ENCODE data around the gene PLCH1.

DNA sequence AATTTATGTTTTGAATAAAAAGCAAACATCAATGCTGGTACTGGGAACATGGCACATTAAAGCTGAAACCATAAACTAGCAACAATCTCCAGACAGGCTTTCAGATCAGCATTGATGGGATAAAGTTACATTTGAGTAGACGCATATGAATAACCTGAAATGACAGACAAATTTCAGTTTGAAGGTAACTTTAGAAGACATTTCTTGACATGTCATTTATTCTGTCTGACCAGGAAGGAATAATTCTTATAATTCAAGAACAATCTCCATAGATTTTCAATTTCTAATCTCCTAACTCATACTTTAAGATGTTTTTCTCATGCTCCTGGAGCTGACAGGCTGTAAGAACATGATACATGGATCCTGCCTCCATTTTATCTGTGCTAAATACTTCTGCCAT is 69.8 kb downstream of the PLCH1 start:
- TF ChIP-seq, protein P1, sequence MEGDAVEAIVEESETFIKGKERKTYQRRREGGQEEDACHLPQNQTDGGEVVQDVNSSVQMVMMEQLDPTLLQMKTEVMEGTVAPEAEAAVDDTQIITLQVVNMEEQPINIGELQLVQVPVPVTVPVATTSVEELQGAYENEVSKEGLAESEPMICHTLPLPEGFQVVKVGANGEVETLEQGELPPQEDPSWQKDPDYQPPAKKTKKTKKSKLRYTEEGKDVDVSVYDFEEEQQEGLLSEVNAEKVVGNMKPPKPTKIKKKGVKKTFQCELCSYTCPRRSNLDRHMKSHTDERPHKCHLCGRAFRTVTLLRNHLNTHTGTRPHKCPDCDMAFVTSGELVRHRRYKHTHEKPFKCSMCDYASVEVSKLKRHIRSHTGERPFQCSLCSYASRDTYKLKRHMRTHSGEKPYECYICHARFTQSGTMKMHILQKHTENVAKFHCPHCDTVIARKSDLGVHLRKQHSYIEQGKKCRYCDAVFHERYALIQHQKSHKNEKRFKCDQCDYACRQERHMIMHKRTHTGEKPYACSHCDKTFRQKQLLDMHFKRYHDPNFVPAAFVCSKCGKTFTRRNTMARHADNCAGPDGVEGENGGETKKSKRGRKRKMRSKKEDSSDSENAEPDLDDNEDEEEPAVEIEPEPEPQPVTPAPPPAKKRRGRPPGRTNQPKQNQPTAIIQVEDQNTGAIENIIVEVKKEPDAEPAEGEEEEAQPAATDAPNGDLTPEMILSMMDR (conservative IDR thresholded peaks at IDR 0.05; ENCODE audit: low read depth, low read length) = no peak
- no peak for TF ChIP-seq EZH2 (IDR thresholded peaks at IDR 0.05; ENCODE audit: low read length, unreplicated experiment)
- TF ChIP-seq EZH2phosphoT487 (IDR thresholded peaks at IDR 0.05; ENCODE audit: borderline replicate concordance, low read length) = no peak
